ENCODE data around the gene MRPL46. TPM values are rescaled to one million over a fixed set of nuclear protein-coding genes. Genes with fewer than 3 reads are reported as not detected.

MRPL46 gene
- total and polyA plus RNA-seq, 2 of the 8 experiments (the other 6 are each of a cell fraction or from before 2014, with no cell fraction given): 17.2 to 24.5 TPM

DNA sequence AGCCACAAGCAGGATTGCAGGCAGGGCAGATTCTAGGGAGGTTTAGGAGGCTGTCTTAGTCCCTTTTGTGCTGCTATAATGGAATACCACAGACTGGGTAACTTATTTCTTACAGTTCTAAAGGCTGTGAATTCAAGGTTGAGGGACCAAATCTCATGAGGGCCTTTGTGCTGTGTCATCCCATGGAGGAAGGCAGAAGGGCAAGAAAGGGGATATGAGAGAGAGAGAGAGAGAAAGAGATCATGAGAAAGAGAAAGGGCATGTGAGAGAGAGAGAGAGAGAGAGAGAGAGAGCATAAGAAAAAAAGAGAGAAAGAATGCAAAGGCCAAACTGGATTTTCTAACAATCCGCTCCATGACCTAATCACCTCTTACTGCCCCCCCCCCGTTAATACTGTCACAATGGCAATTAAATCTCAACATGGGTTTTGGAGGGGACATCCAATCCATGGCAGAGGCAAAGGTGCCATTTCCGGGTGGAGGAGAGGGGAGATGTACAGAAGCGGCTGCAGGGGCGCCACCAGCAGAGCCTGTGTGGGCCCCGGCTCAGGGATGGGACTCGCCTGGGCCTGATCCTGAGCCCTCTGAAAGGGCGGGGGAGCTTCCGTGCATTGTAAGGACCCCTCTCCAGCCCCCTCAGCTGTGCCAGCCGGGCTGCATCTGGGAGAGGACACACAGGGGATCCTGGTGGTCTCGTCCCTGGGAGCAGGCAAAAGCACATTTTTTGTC is 20.8 kb upstream of the MRPL46 start:
- Histone ChIP-seq H3K23me2 (ENCODE audit: low read depth, low read length) (no peaks in the 10 kb centered on the region), H4K8ac (ENCODE audit: extremely low read depth, insufficient read depth, low read length) (no peak overlapping the region), H3K4me2 (ENCODE audit: insufficient read depth in 1 of 2, low read depth in 2 of 2, low read length in 2 of 2) (no peak overlapping the region; a peak in 1 of 4 replicates), H3K18ac (ENCODE audit: extremely low read depth, low read length) (peak overlapping the region; percentile 28; the same call in 1 of the 2 replicates), H3K27me3 (replicated peaks in 1 of 4; ENCODE audit: control insufficient read depth in 3 of 4, extremely low read depth in 1 of 4, insufficient read depth in 3 of 4, low read length in 3 of 4) (no peaks in the 10 kb centered on the region; a peak in 2 of 7 replicates), H2BK12ac (ENCODE audit: low read depth, low read length) (no peak overlapping the region), H3K79me2 (ENCODE audit: control insufficient read depth in 1 of 2, insufficient read depth in 2 of 2, low read length in 2 of 2) (no peaks in the 10 kb centered on the region), H2AK5ac (ENCODE audit: low read depth, low read length) (no peak overlapping the region), H2BK20ac (ENCODE audit: low read length) (no peak overlapping the region), H2BK15ac (ENCODE audit: low read length) (no peak overlapping the region), H3K56ac (replicated peaks; ENCODE audit: insufficient read length, low read depth, low read length) (no peak overlapping the region), H2AFZ (ENCODE audit: low read length) (no peak overlapping the region), H3K4ac (replicated peaks; ENCODE audit: insufficient read length, low read depth, low read length) (no peak overlapping the region), H2BK5ac (ENCODE audit: low read depth, low read length) (no peak overlapping the region; the same call in 1 of the 2 replicates), H3K4me1 (replicated peaks in 1 of 4; ENCODE audit: control insufficient read depth in 3 of 4, insufficient read depth in 4 of 4, low read length in 3 of 4) (peaks cover 2 to 21% (median 9%) of the 10 kb centered on the region in 4 experiments), H2BK120ac (replicated peaks; ENCODE audit: low read depth, low read length) (no peak overlapping the region), H3K79me1 (ENCODE audit: low read depth, low read length) (no peaks in the 10 kb centered on the region), H3K36me3 (ENCODE audit: control insufficient read depth in 2 of 4, insufficient read depth in 4 of 4, low read length in 3 of 4) (no peaks in the 10 kb centered on the region), H3K4me3 (ENCODE audit: extremely low read depth in 1 of 4, insufficient read depth in 2 of 4, low read depth in 3 of 4, low read length in 4 of 4) (no peak overlapping the region), H3K23ac (ENCODE audit: insufficient read length) (no peak overlapping the region), H3K14ac (ENCODE audit: insufficient read length) (no peak overlapping the region), H4K20me1 (replicated peaks in 1 of 2; ENCODE audit: control insufficient read depth in 1 of 2, insufficient read depth in 2 of 2, low read length in 2 of 2) (no peaks in the 10 kb centered on the region), H4K91ac (replicated peaks; ENCODE audit: insufficient read length, low read length) (peak overlapping the region; percentile 23), H3K9ac (replicated peaks in 1 of 4; ENCODE audit: extremely low read depth in 1 of 4, low read depth in 3 of 4, low read length in 3 of 4) (no peak overlapping the region), H3K9me3 (ENCODE audit: insufficient read depth in 2 of 2, low read depth in 1 of 2, low read length in 1 of 2) (no peaks in the 10 kb centered on the region), H4K5ac (ENCODE audit: insufficient read length, low read depth, low read length) (no peak overlapping the region), H3K27ac (ENCODE audit: low read depth, low read length) (no peak overlapping the region)
- WGBS, 2 experiments (ENCODE audit: extremely low coverage in 1 of 2, insufficient coverage in 1 of 2, insufficient read length in 1 of 2, insufficient replicate concordance in 2 of 2, low coverage in 1 of 2, low lambda C conversion rate in 2 of 2, missing lambda C conversion rate in 1 of 2): 82% methylated on average over 9 of the region's 11 CpGs; no CpG with 5 or more reads in 1 of the 2 experiments
- ChIA-PET CTCF (ENCODE audit: partially characterized antibody) (interaction anchor here (1.1 to 4.5 kb wide), 8 partner anchors 9 to 137 kb away, joined by 3 to 41 read pairs (median 11); no protein-coding TSS in a partner anchor), POLR2A (ENCODE audit: partially characterized antibody) (interaction anchor here (2.2 kb wide), 1 partner anchor 8 kb away, joined by 7 read pairs; no protein-coding TSS in a partner anchor)
- no peak for TF ChIP-seq NANOG (IDR thresholded peaks at IDR 0.05; ENCODE audit: insufficient read depth, low read depth, low read length, poor library complexity, severe bottlenecking)
- no peak for TF ChIP-seq BCL11A (IDR thresholded peaks at IDR 0.05; ENCODE audit: low read depth in 2 of 2, low read length in 2 of 2)
- no peak for TF ChIP-seq SIX5 (IDR thresholded peaks at IDR 0.05; ENCODE audit: low read depth, low read length)
- TF ChIP-seq NRF1 (IDR thresholded peaks at IDR 0.05; ENCODE audit: low read depth, low read length): no peak
- no peak for TF ChIP-seq RFX5 (IDR thresholded peaks at IDR 0.05; ENCODE audit: borderline replicate concordance, low read depth, low read length)
- no peak for TF ChIP-seq SP4 (IDR thresholded peaks at IDR 0.05; ENCODE audit: low read length)
- no peak for FAIRE-seq
- DNase-seq (ENCODE audit: low read depth in 1 of 2, low spot score in 2 of 2): no peak

Data from H1 (cell line).